Measurements from ENCODE around the gene SLC16A3. TPM values are rescaled to one million over a fixed set of nuclear protein-coding genes. Genes with fewer than 3 reads are reported as not detected.
A peak's percentile ranks its signal among the peaks of the same experiment; 100 is the strongest.

SLC16A3 gene
- total and polyA plus RNA-seq, 9 of the 15 experiments (the other 6 are each of a cell fraction or from before 2014, with no cell fraction given) = 0.11 to 5.4 (median 1.2) TPM; not detected in 2

- TF ChIP-seq REST (IDR thresholded peaks at IDR 0.05; ENCODE audit: borderline replicate concordance) = peak; percentile 71; the same call in 1 of the 2 replicates
- TF ChIP-seq REST (CRISPR knock-in tag; IDR thresholded peaks at IDR 0.05; ENCODE audit: low read depth) = no peak
- peak; percentile 19; the same call in 1 of the 2 replicates for TF ChIP-seq NFIC (IDR thresholded peaks at IDR 0.05)
- TF ChIP-seq DPF2 (IDR thresholded peaks at IDR 0.05) = peak; percentile 36; the same call in 1 of the 2 replicates
- no peak for TF ChIP-seq ATF1 (CRISPR knock-in tag; IDR thresholded peaks at IDR 0.05)
- peak; percentile 72 for TF ChIP-seq ATF1 (tag; IDR thresholded peaks at IDR 0.05)
- TF ChIP-seq PTTG1 (tag; IDR thresholded peaks at IDR 0.05; ENCODE audit: low read depth) = no peak
- TF ChIP-seq PKNOX1 (IDR thresholded peaks at IDR 0.05) = peak; percentile 73
- no peak for TF ChIP-seq TSHZ1 (CRISPR knock-in tag; IDR thresholded peaks at IDR 0.05)
- TF ChIP-seq POLR2AphosphoS5 (IDR thresholded peaks at IDR 0.05; ENCODE audit: control insufficient read depth, insufficient read depth, low read depth, low read length) = peak; percentile 55; the same call in 1 of the 2 replicates
- 0 out of 2 replicates have a peak, but pooled peaks have one; percentile 64 for TF ChIP-seq E2F1 (CRISPR knock-in tag; IDR thresholded peaks at IDR 0.05)
- peak; percentile 37; the same call in 1 of the 2 replicates for TF ChIP-seq MEF2D (tag; conservative IDR thresholded peaks at IDR 0.05; ENCODE audit: low read depth)
- TF ChIP-seq BCL6 (CRISPR knock-in tag; IDR thresholded peaks at IDR 0.05) = peak; percentile 27; the same call in 1 of the 2 replicates
Observed at GRCh38 chr17:82205720-82206508, 22.9 kb upstream of the SLC16A3 start (continued).
